ENCODE data around the gene ABLIM3. TPM values are rescaled to one million over a fixed set of nuclear protein-coding genes. Genes with fewer than 3 reads are reported as not detected.
A peak's percentile ranks its signal among the peaks of the same experiment; 100 is the strongest.

The ABLIM3 gene
- total and polyA plus RNA-seq, 9 of the 15 experiments (the other 6 are each of a cell fraction or from before 2014, with no cell fraction given) = 0.03 to 0.38 (median 0.11) TPM

- no peak for TF ChIP-seq MCM3 (IDR thresholded peaks at IDR 0.05)
- no peak for TF ChIP-seq UBTF (IDR thresholded peaks at IDR 0.05; ENCODE audit: borderline replicate concordance in 1 of 2, low read depth in 2 of 2, low read length in 2 of 2)
- no peak for TF ChIP-seq NELFE (IDR thresholded peaks at IDR 0.05; ENCODE audit: insufficient read depth, insufficient read length)
- TF ChIP-seq NFE2 (IDR thresholded peaks at IDR 0.05; ENCODE audit: low read depth) = peak; percentile 44; the same call in 1 of the 2 replicates
Measured at GRCh38 chr5:149203921-149204441, 62.7 kb downstream of the ABLIM3 start (continued).

GRCh38 chr5:149205625-149206523, 64.6 kb downstream of the ABLIM3 start:
- BruUV-seq (replicated peaks) = no TSS peak
- Histone ChIP-seq H3K9me3 (replicated peaks; ENCODE audit: control insufficient read depth, insufficient read depth, low read depth, low read length) (no peaks in the 10 kb centered on the region), H2AFZ (ENCODE audit: low read depth, low read length) (no peak overlapping the region), H3K4me1 (replicated peaks in 1 of 2; ENCODE audit: control insufficient read depth in 2 of 2, insufficient read depth in 2 of 2, low read length in 2 of 2) (no peaks in the 10 kb centered on the region), H3K9me1 (ENCODE audit: control insufficient read depth, insufficient read depth, low read length) (peaks cover 4% of the 10 kb centered on the region), H3K27ac (ENCODE audit: extremely low read depth, low read depth, low read length) (no peak overlapping the region), H3K27me3 (ENCODE audit: control insufficient read depth in 2 of 2, insufficient read depth in 2 of 2, low read length in 2 of 2) (peaks cover 0 to 22% of the 10 kb centered on the region in 2 experiments; a peak in 3 of 5 replicates), H3K4me2 (ENCODE audit: insufficient read depth, low read length) (no peak overlapping the region), H3K36me3 (ENCODE audit: control insufficient read depth, insufficient read depth, low read length) (no peaks in the 10 kb centered on the region), H3K4me3 (no peak overlapping the region), H3K9ac (ENCODE audit: insufficient read depth in 1 of 2, low read depth in 2 of 2, low read length in 2 of 2) (no peak overlapping the region), H4K20me1 (replicated peaks; ENCODE audit: control insufficient read depth, insufficient read depth, low read length) (no peaks in the 10 kb centered on the region; the same call in 1 of the 2 replicates), H3K79me2 (ENCODE audit: control insufficient read depth, insufficient read depth, low read length) (no peaks in the 10 kb centered on the region)
- WGBS (ENCODE audit: insufficient coverage, low coverage, missing lambda C conversion rate) = 3% methylated on average over 10 of the region's 10 CpGs
- POLR2A ChIA-PET = no interaction called here
- ATAC-seq (no peak), FAIRE-seq (no peak), DNase-seq (ENCODE audit: extremely low read depth in 1 of 4, low spot score in 3 of 4) (no peak)
- in situ Hi-C loops (cut with MboI) = no loop called here
- CTCF ChIA-PET (ENCODE audit: low intra/inter-chr PET ratio) = no interaction called here
- intact Hi-C loops (cut with micrococcal nuclease) = no loop called here
- TF ChIP-seq SRSF3 (IDR thresholded peaks at IDR 0.05; ENCODE audit: insufficient read depth, low read length) (no peak), BCL6 (CRISPR knock-in tag; IDR thresholded peaks at IDR 0.05) (no peak), ZKSCAN3 (CRISPR knock-in tag; IDR thresholded peaks at IDR 0.05) (no peak), ZBTB8A (IDR thresholded peaks at IDR 0.05; ENCODE audit: partially characterized antibody) (no peak), NFXL1 (CRISPR knock-in tag; IDR thresholded peaks at IDR 0.05) (no peak), ZBTB12 (CRISPR knock-in tag; IDR thresholded peaks at IDR 0.05) (no peak), FOXA1 (IDR thresholded peaks at IDR 0.05; ENCODE audit: borderline replicate concordance) (no peak), RFX1 (IDR thresholded peaks at IDR 0.05) (no peak), ZNF3 (CRISPR knock-in tag; IDR thresholded peaks at IDR 0.05) (no peak), ZBTB9 (CRISPR knock-in tag; IDR thresholded peaks at IDR 0.05) (no peak), THAP7 (CRISPR knock-in tag; IDR thresholded peaks at IDR 0.05) (no peak), ZFP36 (IDR thresholded peaks at IDR 0.05; ENCODE audit: low read depth, low read length, partially characterized antibody) (no peak)

Measured in K562 (cell line).